ENCODE data around the gene FAM174C. TPM values are rescaled to one million over a fixed set of nuclear protein-coding genes. Genes with fewer than 3 reads are reported as not detected.
A peak's percentile ranks its signal among the peaks of the same experiment; 100 is the strongest.
"Not testable (repeated sequence)": the region's sequence is repeated elsewhere in the genome, so short reads cannot be mapped to it uniquely, and the experiment has no call there.

The FAM174C gene
- total and polyA plus RNA-seq, 2 donors: 29.2 to 62.2 TPM

GRCh38 chr19:1316466-1316865 lies 41.1 kb downstream of the FAM174C start:
- DNase-seq (ENCODE audit: low read depth in 6 of 9, low spot score in 9 of 9): no peak
- H3K27me3 ChIP-seq (ENCODE audit: control insufficient read depth in 2 of 2, insufficient read depth in 1 of 2, low read length in 1 of 2): peaks cover 24 to 75% of the 10 kb centered on the region in 2 donors
- H3K27ac ChIP-seq (ENCODE audit: low read depth in 1 of 2, low read length in 1 of 2): no peak overlapping the region
- H3K4me1 ChIP-seq (ENCODE audit: control insufficient read depth in 2 of 2, insufficient read depth in 2 of 2, low read length in 2 of 2): no peaks in the 10 kb centered on the region
- WGBS: 79% methylated on average over 13 of the region's 13 CpGs
- no peak overlapping the region for H3K4me3 ChIP-seq (ENCODE audit: low read length in 2 of 2)
- H3K9me3 ChIP-seq (ENCODE audit: control insufficient read depth in 2 of 2, insufficient read depth in 1 of 2, low read length in 1 of 2): no peaks in the 10 kb centered on the region
- no peaks in the 10 kb centered on the region for H3K36me3 ChIP-seq (ENCODE audit: control insufficient read depth in 2 of 2, insufficient read depth in 2 of 2, low read length in 1 of 2)

GRCh38 chr19:1317274-1318003 lies 42.1 kb downstream of the FAM174C start:
- no peaks in the 10 kb centered on the region for H3K36me3 ChIP-seq (ENCODE audit: control insufficient read depth in 2 of 2, insufficient read depth in 2 of 2, low read length in 1 of 2)
- no peak overlapping the region for H3K27ac ChIP-seq (ENCODE audit: low read depth in 1 of 2, low read length in 1 of 2)
- WGBS: 82% methylated on average over 17 of the region's 17 CpGs
- H3K4me3 ChIP-seq (ENCODE audit: low read length in 2 of 2): no peak overlapping the region
- no peaks in the 10 kb centered on the region for H3K9me3 ChIP-seq (ENCODE audit: control insufficient read depth in 2 of 2, insufficient read depth in 1 of 2, low read length in 1 of 2)
- no peaks in the 10 kb centered on the region for H3K4me1 ChIP-seq (ENCODE audit: control insufficient read depth in 2 of 2, insufficient read depth in 2 of 2, low read length in 2 of 2)
- H3K27me3 ChIP-seq (ENCODE audit: control insufficient read depth in 2 of 2, insufficient read depth in 1 of 2, low read length in 1 of 2): peaks cover 26 to 82% of the 10 kb centered on the region in 2 donors
- no peak for DNase-seq (ENCODE audit: low read depth in 6 of 9, low spot score in 9 of 9)

GRCh38 chr19:1318678-1319471 lies 43.5 kb downstream of the FAM174C start:
- DNase-seq (ENCODE audit: low read depth in 6 of 9, low spot score in 9 of 9): no peak
- Histone ChIP-seq H3K36me3 (ENCODE audit: control insufficient read depth in 2 of 2, insufficient read depth in 2 of 2, low read length in 1 of 2) (no peaks in the 10 kb centered on the region), H3K4me3 (ENCODE audit: low read length in 2 of 2) (peak overlapping the region in 1 of 2 donors; percentile 52), H3K9me3 (ENCODE audit: control insufficient read depth in 2 of 2, insufficient read depth in 1 of 2, low read length in 1 of 2) (no peaks in the 10 kb centered on the region), H3K27ac (ENCODE audit: low read depth in 1 of 2, low read length in 1 of 2) (peak overlapping the region in 1 of 2 donors; percentile 42), H3K27me3 (ENCODE audit: control insufficient read depth in 2 of 2, insufficient read depth in 1 of 2, low read length in 1 of 2) (peaks cover 31 to 85% of the 10 kb centered on the region in 2 donors), H3K4me1 (ENCODE audit: control insufficient read depth in 2 of 2, insufficient read depth in 2 of 2, low read length in 2 of 2) (no peaks in the 10 kb centered on the region)
- 47% methylated on average over 46 of the region's 46 CpGs for WGBS

GRCh38 chr19:1320282-1320650 lies 44.9 kb downstream of the FAM174C start:
- WGBS: 91% methylated on average over 3 of the region's 3 CpGs
- not testable (repeated sequence) for H3K4me3 ChIP-seq (ENCODE audit: low read length in 2 of 2)
- H3K27me3 ChIP-seq (ENCODE audit: control insufficient read depth in 2 of 2, insufficient read depth in 1 of 2, low read length in 1 of 2): peaks cover 43 to 85% of the 10 kb centered on the region in 2 donors

GRCh38 chr19:1321539-1321938 lies 46.2 kb downstream of the FAM174C start:
- H3K4me3 ChIP-seq (ENCODE audit: low read length in 2 of 2): no peak overlapping the region
- H3K36me3 ChIP-seq (ENCODE audit: control insufficient read depth in 2 of 2, insufficient read depth in 2 of 2, low read length in 1 of 2): no peaks in the 10 kb centered on the region
- peaks cover 39 to 85% of the 10 kb centered on the region in 2 donors for H3K27me3 ChIP-seq (ENCODE audit: control insufficient read depth in 2 of 2, insufficient read depth in 1 of 2, low read length in 1 of 2)
- no peak overlapping the region for H3K27ac ChIP-seq (ENCODE audit: low read depth in 1 of 2, low read length in 1 of 2)
- WGBS: 95% methylated on average over 9 of the region's 9 CpGs
- H3K9me3 ChIP-seq (ENCODE audit: control insufficient read depth in 2 of 2, insufficient read depth in 1 of 2, low read length in 1 of 2): peaks cover 0 to 10% of the 10 kb centered on the region in 2 donors
- no peak for DNase-seq (ENCODE audit: low read depth in 6 of 9, low spot score in 9 of 9)
- H3K4me1 ChIP-seq (ENCODE audit: control insufficient read depth in 2 of 2, insufficient read depth in 2 of 2, low read length in 2 of 2): peaks cover 0 to 7% of the 10 kb centered on the region in 2 donors

More at GRCh38 chr19:1320282-1320650, 44.9 kb downstream of the FAM174C start:
- not testable (repeated sequence) for H3K27ac ChIP-seq (ENCODE audit: low read depth in 1 of 2, low read length in 1 of 2); H3K36me3 ChIP-seq (ENCODE audit: control insufficient read depth in 2 of 2, insufficient read depth in 2 of 2, low read length in 1 of 2); DNase-seq (ENCODE audit: low read depth in 6 of 9, low spot score in 9 of 9); H3K4me1 ChIP-seq (ENCODE audit: control insufficient read depth in 2 of 2, insufficient read depth in 2 of 2, low read length in 2 of 2); H3K9me3 ChIP-seq (ENCODE audit: control insufficient read depth in 2 of 2, insufficient read depth in 1 of 2, low read length in 1 of 2)

GRCh38 chr19:1322198-1322981 lies 47.1 kb downstream of the FAM174C start:
- H3K27me3 ChIP-seq (ENCODE audit: control insufficient read depth in 2 of 2, insufficient read depth in 1 of 2, low read length in 1 of 2): peaks cover 33 to 84% of the 10 kb centered on the region in 2 donors
- no peak overlapping the region for H3K27ac ChIP-seq (ENCODE audit: low read depth in 1 of 2, low read length in 1 of 2)
- peaks cover 0 to 10% of the 10 kb centered on the region in 2 donors for H3K9me3 ChIP-seq (ENCODE audit: control insufficient read depth in 2 of 2, insufficient read depth in 1 of 2, low read length in 1 of 2)
- peaks cover 0 to 9% of the 10 kb centered on the region in 2 donors for H3K4me1 ChIP-seq (ENCODE audit: control insufficient read depth in 2 of 2, insufficient read depth in 2 of 2, low read length in 2 of 2)
- H3K36me3 ChIP-seq (ENCODE audit: control insufficient read depth in 2 of 2, insufficient read depth in 2 of 2, low read length in 1 of 2): no peaks in the 10 kb centered on the region
- DNase-seq (ENCODE audit: low read depth in 6 of 9, low spot score in 9 of 9): no peak
- WGBS: 94% methylated on average over 16 of the region's 16 CpGs
- no peak overlapping the region for H3K4me3 ChIP-seq (ENCODE audit: low read length in 2 of 2)

- H3K27me3 ChIP-seq (ENCODE audit: control insufficient read depth in 2 of 2, insufficient read depth in 1 of 2, low read length in 1 of 2): peaks cover 29 to 68% of the 10 kb centered on the region in 2 donors
- no peak overlapping the region for H3K4me3 ChIP-seq (ENCODE audit: low read length in 2 of 2)
These were observed 49.0 kb downstream of the FAM174C start for GRCh38 chr19:1324249-1324805.

GRCh38 chr19:1324806-1325567 lies 49.7 kb downstream of the FAM174C start:
- Histone ChIP-seq H3K4me3 (ENCODE audit: low read length in 2 of 2) (no peak overlapping the region), H3K27ac (ENCODE audit: low read depth in 1 of 2, low read length in 1 of 2) (no peak overlapping the region), H3K27me3 (ENCODE audit: control insufficient read depth in 2 of 2, insufficient read depth in 1 of 2, low read length in 1 of 2) (peaks cover 29 to 65% of the 10 kb centered on the region in 2 donors), H3K36me3 (ENCODE audit: control insufficient read depth in 2 of 2, insufficient read depth in 2 of 2, low read length in 1 of 2) (no peaks in the 10 kb centered on the region), H3K4me1 (ENCODE audit: control insufficient read depth in 2 of 2, insufficient read depth in 2 of 2, low read length in 2 of 2) (peaks cover 0 to 11% of the 10 kb centered on the region in 2 donors), H3K9me3 (ENCODE audit: control insufficient read depth in 2 of 2, insufficient read depth in 1 of 2, low read length in 1 of 2) (peaks cover 0 to 10% of the 10 kb centered on the region in 2 donors)
- WGBS: 6% methylated on average over 66 of the region's 66 CpGs
- DNase-seq (ENCODE audit: low read depth in 6 of 9, low spot score in 9 of 9): peak in 1 of 9 donors; percentile 7

More at GRCh38 chr19:1324249-1324805, 49.0 kb downstream of the FAM174C start:
- Histone ChIP-seq H3K9me3 (ENCODE audit: control insufficient read depth in 2 of 2, insufficient read depth in 1 of 2, low read length in 1 of 2) (peaks cover 0 to 10% of the 10 kb centered on the region in 2 donors), H3K27ac (ENCODE audit: low read depth in 1 of 2, low read length in 1 of 2) (no peak overlapping the region), H3K4me1 (ENCODE audit: control insufficient read depth in 2 of 2, insufficient read depth in 2 of 2, low read length in 2 of 2) (peaks cover 0 to 11% of the 10 kb centered on the region in 2 donors), H3K36me3 (ENCODE audit: control insufficient read depth in 2 of 2, insufficient read depth in 2 of 2, low read length in 1 of 2) (no peaks in the 10 kb centered on the region)
- 82% methylated on average over 12 of the region's 12 CpGs for WGBS
- DNase-seq (ENCODE audit: low read depth in 6 of 9, low spot score in 9 of 9): no peak
